HG02943 (cell line): ENCODE results near the gene STAMBP.
"Not testable (repeated sequence)": the region's sequence is repeated elsewhere in the genome, so short reads cannot be mapped to it uniquely, and the experiment has no call there.

Experiments used
- ATAC-seq: cut with Tn5 transposase; IDR thresholded peaks from one replicate; pipeline ENCODE4 v1.9.1; 2021; ENCODE audit warnings: mild to moderate bottlenecking, low read depth, moderate library complexity; ENCODE audit not compliant: unreplicated experiment

Gene STAMBP

GRCh38 chr2:73828818-73829570 lies at the start of gene STAMBP:
Gene STAMBP (plus strand): TSS chr2:73828961. CDS start chr2:73830857, 1,896 bp downstream.
- ATAC-seq, result peak; percentile 77

GRCh38 chr2:73779467-73780236 lies 49.1 kb upstream of the STAMBP start, which contains the start of gene DUSP11:
Gene DUSP11 (minus strand): TSS chr2:73780103. CDS start chr2:73779974, 129 bp downstream.
- ATAC-seq, result peak; percentile 98

- no peak for ATAC-seq
Observed at GRCh38 chr2:73780237-73780582, 48.6 kb upstream of the STAMBP start.

- ATAC-seq, result not testable (repeated sequence)
Observed at GRCh38 chr2:73783402-73783801, 45.4 kb upstream of the STAMBP start.

GRCh38 chr2:73783883-73784282 lies 44.9 kb upstream of the STAMBP start, which contains the start of gene C2orf78:
Gene C2orf78 (plus strand): TSS chr2:73784183. CDS start chr2:73784310, 127 bp downstream.
- ATAC-seq, result not testable (repeated sequence)

- no peak for ATAC-seq
Observed at GRCh38 chr2:73811878-73812277, 16.9 kb upstream of the STAMBP start.

- ATAC-seq, result no peak
Observed at GRCh38 chr2:73812635-73813034, 16.1 kb upstream of the STAMBP start.

- ATAC-seq, result no peak
Observed at GRCh38 chr2:73818296-73818695, 10.5 kb upstream of the STAMBP start.

GRCh38 chr2:73821227-73821626 lies 7.5 kb upstream of the STAMBP start:
- ATAC-seq, result peak; percentile 55

- ATAC-seq, result no peak
Observed at GRCh38 chr2:73821669-73822068, 7.1 kb upstream of the STAMBP start.

GRCh38 chr2:73822276-73822675 lies 6.5 kb upstream of the STAMBP start:
- ATAC-seq, result peak; percentile 64

- no peak for ATAC-seq
Observed at GRCh38 chr2:73822991-73823390, 5.8 kb upstream of the STAMBP start.

GRCh38 chr2:73823416-73823815 lies 5.3 kb upstream of the STAMBP start:
- no peak for ATAC-seq

GRCh38 chr2:73823916-73824523 lies 4.7 kb upstream of the STAMBP start:
- no peak for ATAC-seq

- no peak for ATAC-seq
Observed at GRCh38 chr2:73825408-73825807, 3.4 kb upstream of the STAMBP start.

GRCh38 chr2:73827018-73827417 lies 1.7 kb upstream of the STAMBP start:
- ATAC-seq, result no peak

GRCh38 chr2:73827660-73828388 lies 937 bp upstream of the STAMBP start:
- ATAC-seq, result no peak

- no peak for ATAC-seq
Observed at GRCh38 chr2:73828389-73828817, 358 bp upstream of the STAMBP start.

- ATAC-seq, result no peak
Observed at GRCh38 chr2:73830871-73831401, 2.2 kb downstream of the STAMBP start.

GRCh38 chr2:73832930-73833329 lies 4.2 kb downstream of the STAMBP start:
- no peak for ATAC-seq
